Astrocyte (in vitro differentiated cells and primary cell): Measurements from ENCODE around the gene ANKRD30A. TPM values are rescaled to one million over a fixed set of nuclear protein-coding genes. Genes with fewer than 3 reads are reported as not detected.
"Not testable (repeated sequence)": the region's sequence is repeated elsewhere in the genome, so short reads cannot be mapped to it uniquely, and the experiment has no call there.

Experiments
- DNase-seq: peaks from one replicate; pipeline ENCODE4 v3.0.0-alpha.2; 2010; ENCODE audit warnings: low read depth
- FAIRE-seq: peaks from 2 replicates; lab custom pipeline; 2011; peaks lifted over from hg19 to GRCh38; lab: Jason Lieb, UNC
- H2AFZ ChIP-seq: 2 replicates; pipeline ENCODE4 v1.6.0; 2012; ENCODE audit warnings: low read depth, low read length, inconsistent platforms
- H3K27ac ChIP-seq: 2 replicates; pipeline ENCODE4 v1.5.1; 2011; ENCODE audit warnings: low read depth, low read length, inconsistent platforms
- H3K27me3 ChIP-seq: 2 replicates; pipeline ENCODE4 v1.6.0; 2011; ENCODE audit warnings: low read length, inconsistent platforms; ENCODE audit not compliant: insufficient read depth
- H3K36me3 ChIP-seq: 2 replicates; pipeline ENCODE4 v1.5.1; 2011; ENCODE audit warnings: low read length, inconsistent platforms; ENCODE audit not compliant: insufficient read depth
- H3K4me1 ChIP-seq: 2 replicates; pipeline ENCODE4 v1.5.1; 2011; ENCODE audit warnings: low read length, inconsistent platforms; ENCODE audit not compliant: insufficient read depth
- H3K4me2 ChIP-seq: 2 replicates; pipeline ENCODE4 v1.6.0; 2012; ENCODE audit warnings: low read length, inconsistent platforms
- H3K4me3 ChIP-seq: 2 replicates; pipeline ENCODE4 v1.5.1; 2011; ENCODE audit warnings: low read depth, mild to moderate bottlenecking, low read length, inconsistent platforms; ENCODE audit not compliant: insufficient read depth
- H3K79me2 ChIP-seq: 2 replicates; pipeline ENCODE4 v1.6.0; 2012; ENCODE audit warnings: mild to moderate bottlenecking, low read length, inconsistent platforms; ENCODE audit not compliant: insufficient read depth
- H3K9ac ChIP-seq: 2 replicates; pipeline ENCODE4 v1.6.0; 2012; ENCODE audit warnings: mild to moderate bottlenecking, low read length, inconsistent platforms
- H3K9me3 ChIP-seq: 2 replicates; pipeline ENCODE4 v1.5.1; 2012; ENCODE audit warnings: low read depth, mild to moderate bottlenecking, low read length, inconsistent platforms; ENCODE audit not compliant: insufficient read depth
- H4K20me1 ChIP-seq: 2 replicates; pipeline ENCODE4 v1.6.0; 2012; ENCODE audit warnings: low read length, inconsistent platforms; ENCODE audit not compliant: insufficient read depth
- H3K27ac Mint-ChIP-seq: one replicate; pipeline ENCODE4 v1.8.0; 2021; ENCODE audit warnings: mild to moderate bottlenecking, mixed read lengths; ENCODE audit not compliant: unreplicated experiment
- H3K27me3 Mint-ChIP-seq: one replicate; pipeline ENCODE4 v1.8.0; 2021; ENCODE audit warnings: low read depth, mixed read lengths; ENCODE audit not compliant: unreplicated experiment
- H3K36me3 Mint-ChIP-seq: one replicate; pipeline ENCODE4 v1.8.0; 2021; ENCODE audit warnings: low read depth, mixed read lengths; ENCODE audit not compliant: unreplicated experiment
- H3K4me1 Mint-ChIP-seq: one replicate; pipeline ENCODE4 v1.8.0; 2021; ENCODE audit warnings: low read depth, mixed read lengths; ENCODE audit not compliant: unreplicated experiment
- H3K4me3 Mint-ChIP-seq: one replicate; pipeline ENCODE4 v1.8.0; 2021; ENCODE audit warnings: mild to moderate bottlenecking, moderate library complexity, mixed read lengths; ENCODE audit not compliant: unreplicated experiment
- H3K9me3 Mint-ChIP-seq: one replicate; pipeline ENCODE4 v1.8.0; 2021; ENCODE audit warnings: mild to moderate bottlenecking, mixed read lengths; ENCODE audit not compliant: unreplicated experiment
- EZH2 ChIP-seq: IDR thresholded peaks from 2 replicates; pipeline ENCODE4 v1.6.1; 2012; ENCODE audit warnings: mild to moderate bottlenecking, low read length, inconsistent platforms; ENCODE audit not compliant: insufficient read depth
- total RNA-seq: library from RNA; stranded (reverse); gene quantifications from 2 replicates; pipeline ENCODE4 v1.2.1, GENCODE V29; 2021
- TF ChIP-seq, protein P1 (sequence below): IDR thresholded peaks from 2 replicates; pipeline ENCODE4 v1.5.1; 2011; ENCODE audit warnings: low read depth, mild to moderate bottlenecking, inconsistent platforms, low read length, moderate library complexity; ENCODE audit not compliant: insufficient read depth

ANKRD30A gene
- total RNA-seq, 1 donor from 2014 or later: not detected

DNA sequence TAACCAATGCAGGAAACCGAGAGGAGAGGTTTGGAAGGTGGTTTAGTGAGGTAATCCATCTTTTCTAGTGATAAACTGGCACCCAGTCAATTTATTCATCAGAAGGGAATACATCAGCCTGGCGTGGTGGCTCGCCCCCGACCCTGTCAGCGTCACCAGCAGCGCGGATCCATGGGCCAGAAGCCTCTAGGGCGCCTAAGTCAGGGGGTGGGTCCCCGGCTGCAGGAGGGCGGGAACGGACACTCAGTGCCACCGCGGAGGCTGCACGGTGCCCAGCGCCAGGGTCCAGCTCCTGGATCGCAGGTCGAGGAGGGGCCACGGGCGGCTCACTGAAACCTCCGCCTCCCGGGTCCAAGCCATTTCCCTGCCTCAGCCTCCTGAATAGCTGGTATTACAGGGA, 866 bp upstream of the ANKRD30A start:
- Mint-ChIP-seq H3K27me3 (no peaks in the 10 kb centered on the region), H3K36me3 (no peaks in the 10 kb centered on the region), H3K4me3 (no peak overlapping the region), H3K4me1 (no peaks in the 10 kb centered on the region), H3K9me3 (peaks cover 2% of the 10 kb centered on the region), H3K27ac (no peak overlapping the region)
- Histone ChIP-seq H3K9me3 (no peaks in the 10 kb centered on the region), H3K27ac (no peak overlapping the region), H3K4me2 (no peak overlapping the region), H3K4me1 (no peaks in the 10 kb centered on the region), H2AFZ (no peak overlapping the region), H3K27me3 (no peaks in the 10 kb centered on the region), H3K36me3 (no peaks in the 10 kb centered on the region), H3K4me3 (no peak overlapping the region), H4K20me1 (no peaks in the 10 kb centered on the region), H3K9ac (no peak overlapping the region), H3K79me2 (no peaks in the 10 kb centered on the region)
- FAIRE-seq: no peak
- DNase-seq: no peak
- TF ChIP-seq, protein P1, sequence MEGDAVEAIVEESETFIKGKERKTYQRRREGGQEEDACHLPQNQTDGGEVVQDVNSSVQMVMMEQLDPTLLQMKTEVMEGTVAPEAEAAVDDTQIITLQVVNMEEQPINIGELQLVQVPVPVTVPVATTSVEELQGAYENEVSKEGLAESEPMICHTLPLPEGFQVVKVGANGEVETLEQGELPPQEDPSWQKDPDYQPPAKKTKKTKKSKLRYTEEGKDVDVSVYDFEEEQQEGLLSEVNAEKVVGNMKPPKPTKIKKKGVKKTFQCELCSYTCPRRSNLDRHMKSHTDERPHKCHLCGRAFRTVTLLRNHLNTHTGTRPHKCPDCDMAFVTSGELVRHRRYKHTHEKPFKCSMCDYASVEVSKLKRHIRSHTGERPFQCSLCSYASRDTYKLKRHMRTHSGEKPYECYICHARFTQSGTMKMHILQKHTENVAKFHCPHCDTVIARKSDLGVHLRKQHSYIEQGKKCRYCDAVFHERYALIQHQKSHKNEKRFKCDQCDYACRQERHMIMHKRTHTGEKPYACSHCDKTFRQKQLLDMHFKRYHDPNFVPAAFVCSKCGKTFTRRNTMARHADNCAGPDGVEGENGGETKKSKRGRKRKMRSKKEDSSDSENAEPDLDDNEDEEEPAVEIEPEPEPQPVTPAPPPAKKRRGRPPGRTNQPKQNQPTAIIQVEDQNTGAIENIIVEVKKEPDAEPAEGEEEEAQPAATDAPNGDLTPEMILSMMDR: no peak
- no peak for TF ChIP-seq EZH2

DNA sequence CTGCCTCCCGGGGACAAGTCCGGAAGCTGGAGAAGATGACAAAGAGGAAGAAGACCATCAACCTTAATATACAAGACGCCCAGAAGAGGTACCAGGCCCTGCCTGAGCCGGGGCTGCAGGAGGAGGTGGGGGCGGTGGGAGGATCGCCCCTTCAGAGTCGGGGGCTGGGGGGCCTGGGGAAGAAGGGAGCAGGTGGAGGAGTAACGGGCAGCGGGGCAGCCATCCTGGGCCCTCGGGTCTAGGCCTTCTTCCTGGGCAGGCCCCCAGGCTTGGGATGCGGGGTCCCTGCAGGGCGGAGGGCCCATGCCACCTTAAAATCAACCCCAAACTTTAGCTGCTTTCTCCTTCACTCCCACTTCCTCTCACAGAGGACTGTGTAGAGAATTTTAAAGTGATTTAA, 523 bp downstream of the ANKRD30A start:
- Mint-ChIP-seq H3K36me3 (no peaks in the 10 kb centered on the region), H3K27ac (no peak overlapping the region), H3K4me3 (no peak overlapping the region), H3K9me3 (peaks cover 2% of the 10 kb centered on the region), H3K27me3 (no peaks in the 10 kb centered on the region), H3K4me1 (no peaks in the 10 kb centered on the region)
- DNase-seq (no peak), FAIRE-seq (no peak)
- no peak overlapping the region for H2AFZ ChIP-seq
- no peak overlapping the region for H3K9ac ChIP-seq
- H3K27ac ChIP-seq: no peak overlapping the region
- H3K27me3 ChIP-seq: no peaks in the 10 kb centered on the region
- H3K4me1 ChIP-seq: no peaks in the 10 kb centered on the region
- H3K4me3 ChIP-seq: no peak overlapping the region
- no peaks in the 10 kb centered on the region for H3K9me3 ChIP-seq
- no peaks in the 10 kb centered on the region for H4K20me1 ChIP-seq
- H3K4me2 ChIP-seq: no peak overlapping the region
- TF ChIP-seq EZH2: no peak
- no peaks in the 10 kb centered on the region for H3K36me3 ChIP-seq
- no peaks in the 10 kb centered on the region for H3K79me2 ChIP-seq

DNA sequence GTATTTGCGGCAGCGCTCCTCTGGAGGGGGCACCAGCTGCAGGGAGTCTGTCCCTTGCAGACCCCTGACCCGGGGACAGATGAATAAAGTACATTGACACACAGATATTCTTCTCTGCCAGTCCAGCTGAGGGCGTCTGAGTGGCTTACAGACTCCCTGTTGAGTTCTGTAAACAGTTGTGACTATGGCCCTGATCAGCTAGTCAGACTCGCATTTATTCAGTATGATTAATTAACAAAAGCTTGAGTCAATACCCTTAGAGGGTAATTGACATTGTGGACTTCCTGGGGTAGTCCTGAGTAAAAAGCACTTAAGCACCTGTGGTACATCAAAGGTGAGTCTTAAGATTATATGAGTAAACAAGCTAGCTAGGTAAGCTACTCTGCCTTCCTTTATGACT, 21.0 kb downstream of the ANKRD30A start:
- H3K9ac ChIP-seq: no peak overlapping the region
- H3K27me3 ChIP-seq: no peaks in the 10 kb centered on the region
- H3K27me3 Mint-ChIP-seq: no peaks in the 10 kb centered on the region
- no peak overlapping the region for H3K27ac ChIP-seq
- no peak for FAIRE-seq
- no peaks in the 10 kb centered on the region for H3K4me1 Mint-ChIP-seq
- H3K4me2 ChIP-seq: no peak overlapping the region
- no peak for DNase-seq
- H2AFZ ChIP-seq: no peak overlapping the region
- no peaks in the 10 kb centered on the region for H3K36me3 Mint-ChIP-seq
- H3K9me3 Mint-ChIP-seq: peaks cover 2% of the 10 kb centered on the region
- no peak overlapping the region for H3K4me3 ChIP-seq
- H3K79me2 ChIP-seq: no peaks in the 10 kb centered on the region
- H4K20me1 ChIP-seq: no peaks in the 10 kb centered on the region
- no peaks in the 10 kb centered on the region for H3K9me3 ChIP-seq
- H3K36me3 ChIP-seq: no peaks in the 10 kb centered on the region
- H3K4me3 Mint-ChIP-seq: no peak overlapping the region
- TF ChIP-seq, protein P1: no peak
- no peak for TF ChIP-seq EZH2
- H3K4me1 ChIP-seq: no peaks in the 10 kb centered on the region
- H3K27ac Mint-ChIP-seq: no peak overlapping the region

DNA sequence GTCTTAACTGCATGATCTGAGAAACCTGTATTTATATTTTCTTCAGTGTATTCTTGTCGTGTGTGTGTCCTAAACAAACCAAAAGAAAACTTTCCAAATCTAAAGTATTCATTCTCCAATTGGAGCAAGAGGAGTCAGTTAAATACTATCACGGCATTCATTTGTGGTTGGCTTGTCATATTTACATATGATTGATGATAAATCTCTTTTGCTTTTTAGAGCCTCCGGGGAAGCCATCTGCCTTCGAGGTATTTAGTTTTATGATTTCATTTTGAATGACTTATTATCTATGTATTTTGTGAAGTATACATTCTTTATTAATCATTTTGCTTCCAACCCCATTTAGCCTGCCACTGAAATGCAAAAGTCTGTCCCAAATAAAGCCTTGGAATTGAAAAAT, 37.0 kb downstream of the ANKRD30A start:
- H3K36me3 Mint-ChIP-seq, H3K9ac ChIP-seq, H3K4me3 ChIP-seq, H3K4me1 Mint-ChIP-seq, H3K4me2 ChIP-seq, H3K9me3 Mint-ChIP-seq, H3K27me3 Mint-ChIP-seq, H3K4me3 Mint-ChIP-seq, H3K27ac ChIP-seq, H2AFZ ChIP-seq, DNase-seq, FAIRE-seq, H3K27me3 ChIP-seq, H3K36me3 ChIP-seq, H3K9me3 ChIP-seq, H3K79me2 ChIP-seq, H3K27ac Mint-ChIP-seq, H4K20me1 ChIP-seq, H3K4me1 ChIP-seq: not testable (repeated sequence)

DNA sequence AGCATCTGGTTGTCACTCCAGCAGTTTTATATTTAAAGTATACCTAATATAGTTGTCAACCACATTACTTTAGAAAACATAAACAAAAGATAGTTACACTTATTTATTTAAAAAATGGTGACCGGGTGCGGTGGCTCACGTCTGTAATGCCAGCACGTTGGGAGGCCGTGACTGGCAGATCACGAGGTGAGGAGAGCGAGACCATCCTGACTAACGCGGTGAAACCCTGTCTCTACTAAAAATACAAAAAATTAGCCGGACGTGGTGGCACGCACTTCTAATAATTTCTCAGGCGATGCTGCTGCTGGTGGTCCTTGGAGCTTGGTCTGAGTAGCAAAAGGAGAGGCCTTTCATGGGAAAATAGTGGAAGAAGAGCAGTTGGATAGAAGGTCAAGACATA, 46.5 kb downstream of the ANKRD30A start:
- H3K36me3 Mint-ChIP-seq, H3K36me3 ChIP-seq, H3K27me3 ChIP-seq, H3K27ac ChIP-seq, FAIRE-seq, H3K4me3 Mint-ChIP-seq, H3K9me3 Mint-ChIP-seq, H3K27me3 Mint-ChIP-seq, H3K27ac Mint-ChIP-seq, H2AFZ ChIP-seq, DNase-seq, H3K4me1 ChIP-seq, H3K4me1 Mint-ChIP-seq, H3K9ac ChIP-seq, H3K79me2 ChIP-seq, H3K4me3 ChIP-seq, H3K4me2 ChIP-seq, H3K9me3 ChIP-seq, H4K20me1 ChIP-seq: not testable (repeated sequence)
